Measurements from ENCODE around the gene TTC19.

The TTC19 gene

DNA sequence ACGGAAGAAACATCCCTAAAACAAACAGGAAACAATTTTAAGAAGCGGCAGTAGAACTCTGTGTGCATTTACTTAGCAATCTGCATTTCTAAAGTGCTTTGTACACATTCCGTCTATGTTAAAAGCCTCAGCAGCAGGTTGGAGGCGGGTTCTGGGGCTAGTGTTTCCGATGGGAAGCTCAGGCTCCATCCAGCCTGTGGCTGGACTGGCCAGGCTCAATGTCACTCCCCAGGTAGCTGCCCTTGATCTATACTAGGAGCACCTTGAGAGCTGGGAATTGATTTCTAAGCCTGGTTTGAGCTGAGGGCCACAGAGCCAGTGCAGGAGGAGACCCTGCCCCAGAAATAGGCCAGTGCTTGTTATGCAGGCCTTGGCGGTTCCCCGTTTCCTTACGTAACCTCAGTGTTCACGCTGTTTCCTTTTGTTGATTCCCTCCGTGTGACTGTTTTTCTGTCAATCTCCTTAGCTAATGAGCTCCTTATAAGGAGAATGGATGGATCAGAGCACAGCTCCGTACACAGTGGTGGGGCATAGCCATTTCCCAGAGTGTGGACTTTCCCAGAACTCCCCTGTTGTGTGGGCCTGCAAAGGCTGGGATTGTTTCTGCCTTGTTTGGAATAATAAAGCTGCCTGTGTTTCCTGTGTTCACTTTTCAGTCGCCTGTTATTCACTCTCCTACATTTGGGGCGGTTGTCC, 33.3 kb upstream of the TTC19 start:
- peak; percentile 52 for DNase-seq (ENCODE audit: low read depth)
- no peak overlapping the region for H3K4me3 ChIP-seq (ENCODE audit: low read length)
- TF ChIP-seq, protein P1, sequence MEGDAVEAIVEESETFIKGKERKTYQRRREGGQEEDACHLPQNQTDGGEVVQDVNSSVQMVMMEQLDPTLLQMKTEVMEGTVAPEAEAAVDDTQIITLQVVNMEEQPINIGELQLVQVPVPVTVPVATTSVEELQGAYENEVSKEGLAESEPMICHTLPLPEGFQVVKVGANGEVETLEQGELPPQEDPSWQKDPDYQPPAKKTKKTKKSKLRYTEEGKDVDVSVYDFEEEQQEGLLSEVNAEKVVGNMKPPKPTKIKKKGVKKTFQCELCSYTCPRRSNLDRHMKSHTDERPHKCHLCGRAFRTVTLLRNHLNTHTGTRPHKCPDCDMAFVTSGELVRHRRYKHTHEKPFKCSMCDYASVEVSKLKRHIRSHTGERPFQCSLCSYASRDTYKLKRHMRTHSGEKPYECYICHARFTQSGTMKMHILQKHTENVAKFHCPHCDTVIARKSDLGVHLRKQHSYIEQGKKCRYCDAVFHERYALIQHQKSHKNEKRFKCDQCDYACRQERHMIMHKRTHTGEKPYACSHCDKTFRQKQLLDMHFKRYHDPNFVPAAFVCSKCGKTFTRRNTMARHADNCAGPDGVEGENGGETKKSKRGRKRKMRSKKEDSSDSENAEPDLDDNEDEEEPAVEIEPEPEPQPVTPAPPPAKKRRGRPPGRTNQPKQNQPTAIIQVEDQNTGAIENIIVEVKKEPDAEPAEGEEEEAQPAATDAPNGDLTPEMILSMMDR (IDR thresholded peaks at IDR 0.05; ENCODE audit: insufficient read depth, low read depth, low read length, missing control alignments) = no peak

DNA sequence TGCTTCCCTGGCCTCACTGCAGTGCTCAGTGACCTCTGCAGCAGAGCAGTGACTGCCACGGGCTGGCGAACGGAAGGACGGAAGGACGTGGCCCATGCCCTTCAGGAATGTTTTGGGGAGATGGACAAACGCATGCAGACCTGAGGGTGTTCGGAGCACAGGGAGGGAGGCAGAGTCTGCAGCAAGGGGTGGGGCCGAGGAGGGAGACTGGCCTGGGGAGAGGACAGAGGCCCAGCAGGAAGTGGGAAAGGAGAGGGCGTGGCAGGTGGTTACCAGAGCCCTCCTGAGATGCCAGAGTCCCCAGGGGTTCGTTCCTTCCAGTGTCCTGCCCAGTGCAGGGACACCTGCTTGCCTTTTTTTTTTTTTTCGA, 32.8 kb upstream of the TTC19 start:
- H3K4me3 ChIP-seq (ENCODE audit: low read length) = no peak overlapping the region
- TF ChIP-seq, protein P1 (IDR thresholded peaks at IDR 0.05; ENCODE audit: insufficient read depth, low read depth, low read length, missing control alignments) = no peak

DNA sequence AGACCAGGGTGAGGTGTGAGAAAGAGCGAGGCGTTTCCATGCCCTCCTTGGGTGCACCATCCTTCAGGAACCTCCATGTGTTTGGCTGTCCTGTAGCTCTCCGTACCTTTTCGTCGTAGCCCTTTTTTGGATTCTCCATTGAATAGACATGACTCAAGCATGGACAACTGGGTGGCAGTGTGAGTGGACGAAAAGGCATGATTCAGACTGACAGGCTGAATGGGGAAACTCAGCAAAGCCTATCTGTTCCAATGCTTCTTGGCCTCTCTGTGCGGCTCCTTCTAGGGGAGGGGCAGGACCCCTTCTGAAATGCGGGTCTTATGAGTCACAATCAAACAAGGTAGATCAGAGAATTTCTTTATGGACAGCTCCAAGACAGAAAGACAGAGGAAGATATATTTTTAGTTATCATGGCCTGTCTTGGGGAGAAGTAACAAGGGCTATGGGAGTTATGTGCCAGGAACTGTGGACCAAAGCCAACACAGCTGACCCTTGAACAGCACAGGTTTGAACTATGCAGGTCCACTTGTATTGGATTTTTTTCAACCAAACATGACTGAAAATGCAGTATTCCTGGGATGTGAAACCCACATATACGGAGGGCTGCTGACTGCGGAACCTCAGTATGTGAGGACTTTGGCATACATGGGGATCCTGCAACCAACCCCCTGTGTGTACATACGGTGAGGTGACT, 31.8 kb upstream of the TTC19 start:
- TF ChIP-seq, protein P1 (IDR thresholded peaks at IDR 0.05; ENCODE audit: insufficient read depth, low read depth, low read length, missing control alignments) = no peak
- no peak overlapping the region for H3K4me3 ChIP-seq (ENCODE audit: low read length)
- DNase-seq (ENCODE audit: low read depth) = peak; percentile 56

More for the DNA sequence above, 32.8 kb upstream of the TTC19 start:
- DNase-seq (ENCODE audit: low read depth) = no peak

DNA sequence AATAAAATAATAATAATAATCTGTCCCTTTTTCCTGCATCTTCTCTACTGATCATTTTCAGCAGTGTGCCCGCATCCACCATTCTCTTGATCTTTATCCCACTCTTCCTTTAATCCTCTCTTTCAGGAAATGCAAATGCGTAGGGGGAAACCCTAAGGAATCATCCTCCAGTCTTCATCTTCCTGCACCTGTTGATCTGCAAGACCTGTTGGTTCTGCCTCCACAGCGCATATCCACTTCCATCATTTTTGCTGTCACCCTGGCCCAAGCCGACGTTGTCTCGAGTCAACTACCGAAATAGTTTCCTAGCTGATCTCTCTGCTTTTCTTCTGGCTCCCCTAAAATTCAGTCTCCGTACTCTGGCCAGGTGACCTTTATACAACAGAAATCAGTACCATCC, 30.2 kb upstream of the TTC19 start:
- TF ChIP-seq, protein P1 (IDR thresholded peaks at IDR 0.05; ENCODE audit: insufficient read depth, low read depth, low read length, missing control alignments) = no peak
- DNase-seq (ENCODE audit: low read depth) = no peak
- no peak overlapping the region for H3K4me3 ChIP-seq (ENCODE audit: low read length)

DNA sequence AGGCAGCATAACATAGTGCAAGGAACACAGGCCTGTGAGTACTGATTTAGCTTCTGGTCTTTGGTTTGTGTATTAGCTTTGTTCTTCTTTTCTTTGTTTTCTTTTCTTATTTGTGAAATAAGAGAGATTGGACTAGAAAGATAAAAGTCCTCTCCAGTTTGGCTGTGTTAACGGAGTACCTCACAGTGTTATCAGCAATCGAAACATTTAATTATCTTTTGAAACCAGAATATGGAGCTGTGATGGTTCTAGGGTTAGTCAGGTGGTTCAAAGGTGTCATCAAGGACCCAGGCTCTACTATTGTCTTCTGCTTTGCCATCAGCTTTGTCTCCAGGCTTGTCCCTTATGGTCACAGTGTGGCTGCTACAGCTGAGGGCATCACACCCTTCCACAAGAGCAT, 29.1 kb upstream of the TTC19 start:
- TF ChIP-seq, protein P1 (IDR thresholded peaks at IDR 0.05; ENCODE audit: insufficient read depth, low read depth, low read length, missing control alignments) = no peak
- H3K4me3 ChIP-seq (ENCODE audit: low read length) = no peak overlapping the region
- no peak for DNase-seq (ENCODE audit: low read depth)

DNA sequence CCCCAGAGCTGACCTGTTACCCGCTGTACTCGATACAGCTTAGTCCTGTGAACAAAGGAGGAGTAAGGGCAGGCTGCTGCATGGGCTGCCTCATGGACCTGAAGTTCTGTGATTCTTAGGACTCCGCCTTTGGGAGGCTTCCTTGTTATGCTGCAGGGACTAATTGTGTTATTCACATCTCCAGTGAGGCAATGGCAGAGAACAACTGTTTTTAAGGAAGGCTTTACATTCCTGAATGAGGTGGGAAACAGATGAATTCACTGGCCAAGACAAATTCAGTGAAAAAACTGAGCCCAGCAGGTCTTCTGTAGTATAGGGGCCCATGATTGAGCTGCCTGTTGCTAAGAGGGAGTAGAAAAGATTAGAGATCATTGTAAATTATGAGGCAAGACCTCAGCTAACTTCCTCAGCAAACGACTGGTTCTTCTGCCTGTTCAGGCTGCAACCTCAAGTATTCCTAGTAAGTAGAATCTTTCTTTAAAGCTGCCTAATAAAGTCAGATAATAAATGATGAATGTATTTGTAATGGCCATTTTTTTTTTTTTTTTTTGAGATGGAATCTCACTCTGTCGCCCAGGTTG, 28.4 kb upstream of the TTC19 start:
- peak; percentile 24 for DNase-seq (ENCODE audit: low read depth)
- TF ChIP-seq, protein P1 (IDR thresholded peaks at IDR 0.05; ENCODE audit: insufficient read depth, low read depth, low read length, missing control alignments) = no peak
- no peak overlapping the region for H3K4me3 ChIP-seq (ENCODE audit: low read length)
